Tibial nerve (tissue), 3 donors: Measurements from ENCODE around the gene NRSN1.

Experiments used
- CTCF ChIP-seq, 5 experiments: fragments of 200-600 bp in 3 of 5; fragments of 450-650 bp in 2 of 5; sonication (generic) in 3 of 5; IDR thresholded peaks; one replicate each; pipeline ENCODE4 v1.5.1; 2016 to 2019; ENCODE audit warnings: antibody characterized with exemption in 5 of 5, mild to moderate bottlenecking in 3 of 5, moderate library complexity in 2 of 5
- POLR2A ChIP-seq, 2 donors: fragments of 450-650 bp; IDR thresholded peaks; one replicate each; pipeline ENCODE4 v1.6.1; 2017; ENCODE audit warnings: antibody characterized with exemption in 2 of 2, mild to moderate bottlenecking in 2 of 2, moderate library complexity in 2 of 2

- TF ChIP-seq CTCF (IDR thresholded peaks at IDR 0.05), result no peak
- no peak for TF ChIP-seq POLR2A (IDR thresholded peaks at IDR 0.05)
Observed at GRCh38 chr6:24080711-24081110, 45.3 kb upstream of the NRSN1 start.
